ENCODE data around the gene KCNJ1. TPM values are rescaled to one million over a fixed set of nuclear protein-coding genes. Genes with fewer than 3 reads are reported as not detected.

The KCNJ1 gene
- total RNA-seq, 2 donors from 2014 or later: not detected

- ATAC-seq: no peak
- intact Hi-C loops (cut with DNase I, micrococcal nuclease): no loop called here
- DNase-seq: no peak
These were observed 4.7 kb downstream of the KCNJ1 start for GRCh38 chr11:128862406-128862805.

DNA sequence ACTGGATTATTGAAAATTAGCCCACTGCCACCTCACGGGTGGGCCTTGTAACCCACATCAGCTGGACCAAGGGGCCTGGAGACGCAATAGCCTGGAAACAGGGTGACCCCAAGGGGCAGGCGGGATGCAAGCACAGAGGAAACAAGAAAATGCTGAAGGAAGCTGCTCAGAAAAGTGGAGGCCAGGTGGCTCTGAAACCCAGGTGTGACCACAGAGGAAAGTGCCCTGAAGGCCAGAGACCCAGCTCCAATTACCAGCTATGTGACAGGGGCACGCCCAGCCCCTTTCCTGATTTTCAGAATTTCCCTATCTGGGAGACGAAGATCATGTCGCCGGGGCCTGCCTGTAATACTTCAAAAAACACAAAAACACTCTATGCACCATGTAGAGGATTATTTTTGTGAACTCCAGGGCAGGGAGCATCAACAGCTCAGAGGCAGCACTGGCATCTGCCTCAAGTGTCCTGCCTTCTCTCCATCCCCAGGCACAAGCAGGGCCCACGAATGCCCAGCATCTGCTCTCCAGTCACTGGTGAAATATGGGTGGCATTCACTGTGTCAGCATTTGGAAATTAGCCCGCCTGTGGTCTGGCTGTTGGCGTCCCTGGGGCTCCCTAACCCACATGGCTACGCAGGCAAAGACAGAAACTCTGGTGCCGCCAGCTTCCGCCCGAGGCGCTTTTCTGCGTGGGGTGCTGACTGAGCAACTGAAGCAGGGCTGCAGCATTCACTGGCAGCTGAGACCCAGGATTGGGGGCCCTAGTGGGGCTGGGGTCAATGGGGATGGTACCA, 6.3 kb downstream of the KCNJ1 start:
- DNase-seq: no peak
- intact Hi-C loops (cut with DNase I, micrococcal nuclease): no loop called here
- ATAC-seq: no peak

- ATAC-seq: peak; percentile 86
- DNase-seq: peak; percentile 42 to 81
- intact Hi-C loops (cut with DNase I, micrococcal nuclease): no loop called here
These were observed 7.3 kb downstream of the KCNJ1 start for GRCh38 chr11:128859563-128860441.

GRCh38 chr11:128857341-128857740, 9.8 kb downstream of the KCNJ1 start:
- intact Hi-C loops (cut with DNase I, micrococcal nuclease): no loop called here
- no peak for DNase-seq
- no peak for ATAC-seq

GRCh38 chr11:128856241-128856640, 10.9 kb downstream of the KCNJ1 start:
- no peak for ATAC-seq
- intact Hi-C loops (cut with DNase I, micrococcal nuclease): no loop called here

DNA sequence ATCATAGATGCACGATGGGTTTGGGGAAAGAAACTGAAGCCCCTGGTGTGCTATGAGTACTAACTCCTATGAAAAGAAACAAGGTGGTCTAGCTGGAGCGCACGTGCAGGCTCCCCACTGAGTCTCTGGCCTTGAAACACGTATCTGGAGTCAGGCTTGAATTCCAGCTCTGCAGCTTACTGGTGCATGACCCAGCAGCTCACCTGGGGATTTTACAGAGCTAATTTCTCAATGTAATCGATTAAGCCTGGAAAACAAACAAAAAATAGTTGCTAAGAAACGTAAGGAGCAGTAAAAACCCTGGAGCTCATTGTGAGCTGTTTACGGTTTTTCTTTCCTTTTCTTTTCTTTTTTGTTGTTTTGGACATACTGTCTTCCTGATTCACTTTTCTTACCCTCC, 12.3 kb downstream of the KCNJ1 start:
- intact Hi-C loops (cut with DNase I, micrococcal nuclease): no loop called here
- no peak for ATAC-seq

More at GRCh38 chr11:128856241-128856640, 10.9 kb downstream of the KCNJ1 start:
- no peak for DNase-seq

GRCh38 chr11:128853559-128853958, 13.5 kb downstream of the KCNJ1 start:
- intact Hi-C loops (cut with DNase I, micrococcal nuclease): no loop called here
- DNase-seq: no peak
- no peak for ATAC-seq

More for the DNA sequence above, 12.3 kb downstream of the KCNJ1 start:
- DNase-seq: no peak

DNA sequence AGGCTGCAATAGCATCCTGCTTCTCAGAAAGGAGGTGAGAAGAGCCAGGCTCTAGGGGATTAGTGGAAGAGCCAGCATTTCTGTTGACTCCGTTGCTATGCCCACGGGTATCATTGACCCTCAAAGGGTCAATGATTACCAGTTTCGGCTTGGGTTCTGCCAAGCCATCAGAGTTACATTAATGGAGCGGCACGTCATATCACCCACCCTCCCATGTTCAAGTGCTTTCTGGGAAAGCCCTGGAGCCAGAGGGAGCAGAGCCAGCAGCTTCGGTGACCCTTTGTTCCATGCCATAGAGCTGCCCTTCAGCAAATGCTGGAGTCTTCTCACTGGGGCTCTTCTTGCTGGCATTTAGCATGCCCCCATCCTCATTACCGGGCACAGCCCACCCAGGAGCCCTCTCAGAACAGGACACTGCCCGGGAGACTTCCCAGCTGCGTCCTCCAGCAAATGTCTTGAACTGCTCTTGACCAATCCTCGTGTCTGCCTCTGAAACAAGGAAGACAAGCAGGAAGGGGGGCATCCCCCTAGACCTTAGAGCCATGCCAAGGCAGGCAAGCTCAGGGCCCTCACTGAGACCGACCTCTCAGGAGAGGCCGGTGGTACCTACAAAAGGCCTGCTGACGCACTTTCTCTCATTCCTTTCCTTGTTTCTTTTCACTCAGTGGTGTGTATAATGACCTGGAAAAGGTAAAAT, 14.6 kb downstream of the KCNJ1 start:
- intact Hi-C loops (cut with DNase I, micrococcal nuclease): no loop called here
- no peak for ATAC-seq
- no peak for DNase-seq

GRCh38 chr11:128848815-128849455, 18.2 kb downstream of the KCNJ1 start:
- intact Hi-C loops (cut with DNase I, micrococcal nuclease): no loop called here
- ATAC-seq (peak; percentile 51), DNase-seq (peak in 1 of 2 donors; percentile 71)

DNA sequence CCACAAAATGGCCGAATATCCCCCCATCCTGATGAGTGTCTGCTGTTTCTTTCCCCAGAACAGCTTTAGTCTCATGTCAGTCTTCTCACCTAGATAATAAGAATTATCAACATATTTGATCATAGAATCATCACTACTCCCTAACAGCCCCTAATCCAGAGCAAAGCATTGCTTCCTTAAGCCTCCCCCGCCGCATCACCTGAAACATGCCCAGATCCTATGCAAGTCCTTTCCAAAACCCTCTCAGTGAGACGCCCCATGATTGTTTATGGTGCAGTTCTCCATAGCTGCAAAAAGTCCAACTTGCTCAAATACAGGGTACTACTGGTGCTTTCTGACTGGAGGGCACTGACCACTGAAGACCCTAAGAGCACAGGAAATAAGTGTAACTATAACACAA, 20.1 kb downstream of the KCNJ1 start:
- DNase-seq: no peak
- no peak for ATAC-seq
- intact Hi-C loops (cut with DNase I, micrococcal nuclease): no loop called here

DNA sequence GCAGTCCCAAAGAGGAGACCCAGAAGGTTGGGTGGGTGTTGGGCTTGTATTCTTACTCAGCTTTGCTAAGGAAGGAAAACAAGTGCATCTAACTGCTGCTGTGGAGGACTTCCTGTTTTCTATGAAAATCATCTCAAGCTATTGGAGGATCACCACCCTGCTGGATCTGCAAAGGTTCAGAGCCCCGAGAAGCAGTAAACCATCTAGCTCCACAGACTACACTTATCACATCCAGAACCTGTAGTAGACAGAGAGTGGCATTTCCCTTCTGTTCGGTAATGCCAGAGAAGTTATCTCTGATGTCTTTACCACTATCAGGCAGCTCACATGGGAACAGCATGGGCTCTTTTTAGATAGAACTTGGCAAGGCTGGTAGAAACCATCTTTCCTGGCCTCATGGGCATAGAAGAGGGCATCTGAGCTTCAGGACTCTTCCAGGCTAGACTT, 21.7 kb downstream of the KCNJ1 start:
- ATAC-seq: no peak
- no peak for DNase-seq
- intact Hi-C loops (cut with DNase I, micrococcal nuclease): no loop called here

DNA sequence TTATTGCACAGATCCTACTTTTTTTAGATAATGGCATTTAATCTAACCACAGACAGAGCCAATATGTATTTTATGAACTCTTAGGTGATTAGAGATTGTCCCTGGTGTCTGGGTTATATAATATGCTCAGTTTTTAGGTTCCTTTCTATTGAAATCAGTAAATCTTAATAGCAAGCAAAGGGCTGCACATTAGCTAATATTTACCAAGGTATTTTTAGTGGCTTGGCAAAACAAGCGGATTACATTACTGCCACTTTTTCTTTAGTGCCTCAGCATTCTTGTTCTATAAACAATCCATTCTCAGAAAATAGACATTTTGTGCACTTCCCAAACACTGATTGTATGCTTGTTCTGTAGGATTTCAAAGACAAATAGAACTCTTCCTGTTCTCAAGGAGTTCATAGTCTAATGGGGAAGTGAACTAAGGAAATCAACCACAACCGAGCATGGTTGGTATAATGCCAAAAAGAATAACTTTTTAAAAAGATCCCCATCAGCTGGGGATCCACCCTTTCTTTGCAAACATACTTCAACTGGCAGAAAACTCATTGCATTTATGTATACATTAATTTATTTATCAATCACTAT, 23.8 kb downstream of the KCNJ1 start:
- ATAC-seq (no peak), DNase-seq (no peak)
- intact Hi-C loops (cut with DNase I, micrococcal nuclease): no loop called here

- ATAC-seq: no peak
These were observed 25.5 kb downstream of the KCNJ1 start for GRCh38 chr11:128841461-128842072.

GRCh38 chr11:128840783-128841182, 26.3 kb downstream of the KCNJ1 start:
- DNase-seq (no peak), ATAC-seq (no peak)
- intact Hi-C loops (cut with DNase I, micrococcal nuclease): no loop called here

More at GRCh38 chr11:128841461-128842072, 25.5 kb downstream of the KCNJ1 start:
- intact Hi-C loops (cut with DNase I, micrococcal nuclease): no loop called here
- no peak for DNase-seq

DNA sequence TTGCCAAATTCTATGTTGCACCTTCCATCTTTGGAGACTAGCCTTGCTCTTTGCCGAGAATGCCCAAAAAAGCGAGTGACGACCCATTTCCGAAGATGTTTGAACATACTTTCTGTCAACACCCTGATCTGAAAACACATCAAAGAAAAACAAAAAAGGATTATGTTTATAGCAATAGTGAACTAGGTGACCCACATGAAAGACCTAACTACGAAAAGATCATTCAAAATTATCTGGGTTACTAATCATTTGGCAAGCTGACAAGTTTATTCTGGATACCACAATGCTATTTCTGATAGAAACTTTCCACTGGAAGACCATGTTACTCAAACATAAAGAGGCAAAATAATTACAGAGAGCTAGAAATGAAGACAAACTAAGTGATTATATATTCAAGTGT, 27.0 kb downstream of the KCNJ1 start:
- intact Hi-C loops (cut with DNase I, micrococcal nuclease): no loop called here
- ATAC-seq: no peak
- DNase-seq: no peak

DNA sequence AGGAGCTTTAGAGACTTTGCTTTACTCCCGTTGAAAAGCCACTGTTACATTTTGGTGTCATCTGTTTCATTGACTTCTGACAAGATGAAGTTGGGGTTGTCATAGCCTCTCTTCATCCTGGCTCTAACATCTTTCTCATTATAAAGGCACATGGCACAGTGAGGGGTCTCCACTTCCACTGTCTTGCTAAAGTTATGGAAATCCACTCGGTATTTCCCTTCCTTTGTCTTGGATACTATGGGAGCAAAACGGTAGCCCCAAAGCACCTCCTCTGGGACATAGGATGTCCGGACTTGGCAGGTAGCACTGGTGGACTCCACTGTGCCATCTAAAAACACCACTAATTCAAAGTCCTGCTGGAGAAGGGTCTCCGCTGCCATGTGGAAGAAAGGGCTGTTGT, 28.0 kb downstream of the KCNJ1 start:
- DNase-seq: no peak
- ATAC-seq: no peak
- intact Hi-C loops (cut with DNase I, micrococcal nuclease): loop anchor here in 1 of 2 donors (10.0 kb wide), 1 partner anchor 804 kb away; no protein-coding TSS in a partner anchor

DNA sequence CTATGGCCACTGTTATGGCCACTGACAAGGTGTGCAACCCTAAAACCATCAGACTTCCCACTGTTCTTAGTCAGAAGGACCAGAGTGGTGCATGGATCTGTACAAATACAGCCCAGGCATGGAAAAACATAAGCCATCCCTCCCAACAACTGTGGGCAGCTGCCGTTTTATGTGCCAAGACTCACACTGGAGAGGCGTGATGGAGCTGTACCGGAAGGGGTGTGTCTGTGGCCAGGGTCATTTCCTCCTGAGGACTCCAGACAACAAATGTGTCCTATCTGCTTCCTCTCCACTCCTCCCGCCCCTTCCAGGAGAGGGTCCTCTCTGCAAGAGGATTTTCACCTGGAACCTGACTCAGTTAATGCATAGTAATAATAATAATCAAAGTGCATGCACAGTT, 29.5 kb downstream of the KCNJ1 start:
- DNase-seq: no peak
- intact Hi-C loops (cut with DNase I, micrococcal nuclease): loop anchor here in 1 of 2 donors (10.0 kb wide), 1 partner anchor 803 kb away; no protein-coding TSS in a partner anchor
- ATAC-seq: no peak
